Mesenchymal stem cell (in vitro differentiated cells and primary cell): ENCODE measurements around the gene MT1F.

Experiments used
- DNase-seq: peaks from one replicate; pipeline ENCODE4 v3.0.0-alpha.2; 2013
- H2AFZ ChIP-seq: one replicate; pipeline ENCODE4 v1.6.1; 2013; ENCODE audit warnings: low read depth, mild to moderate bottlenecking, control low read depth, inconsistent platforms, low read length, moderate library complexity
- H2AK5ac ChIP-seq: 2 replicates; pipeline ENCODE4 v1.6.1; 2013; ENCODE audit warnings: low read length, moderate library complexity, mild to moderate bottlenecking, inconsistent platforms; ENCODE audit not compliant: severe bottlenecking
- H2BK120ac ChIP-seq: one replicate; pipeline ENCODE4 v1.6.1; 2013; ENCODE audit warnings: low read depth, mild to moderate bottlenecking, inconsistent platforms, low read length, moderate library complexity
- H2BK12ac ChIP-seq, 2 experiments: one replicate each; pipeline ENCODE4 v1.6.1; 2013; ENCODE audit warnings: inconsistent platforms in 2 of 2, low read length in 2 of 2, mild to moderate bottlenecking in 2 of 2, moderate library complexity in 2 of 2, control low read depth in 1 of 2
- H2BK15ac ChIP-seq: one replicate; pipeline ENCODE4 v1.6.1; 2013; ENCODE audit warnings: mild to moderate bottlenecking, low read depth, inconsistent platforms; ENCODE audit not compliant: poor library complexity, severe bottlenecking
- H2BK5ac ChIP-seq: 2 replicates; pipeline ENCODE4 v1.6.1; 2013; ENCODE audit warnings: low read depth, mild to moderate bottlenecking, low read length, control low read depth, inconsistent platforms; ENCODE audit not compliant: poor library complexity, severe bottlenecking
- H3K14ac ChIP-seq, 2 experiments: one replicate each; pipeline ENCODE4 v1.6.1; 2013; ENCODE audit warnings: inconsistent platforms in 2 of 2, low read length in 2 of 2, control low read depth in 1 of 2, mild to moderate bottlenecking in 1 of 2, moderate library complexity in 1 of 2
- H3K18ac ChIP-seq, 2 experiments: one replicate each; pipeline ENCODE4 v1.6.1; 2013; ENCODE audit warnings: inconsistent platforms in 2 of 2, low read length in 2 of 2, control low read depth in 1 of 2, low read depth in 1 of 2, mild to moderate bottlenecking in 1 of 2
- H3K23ac ChIP-seq, 2 experiments: one replicate each; pipeline ENCODE4 v1.6.1; 2013; ENCODE audit warnings: inconsistent platforms in 2 of 2, low read length in 2 of 2, mild to moderate bottlenecking in 2 of 2, moderate library complexity in 2 of 2, control low read depth in 1 of 2
- H3K27ac ChIP-seq: 2 replicates; pipeline ENCODE4 v1.5.1; 2013; ENCODE audit warnings: mild to moderate bottlenecking, moderate library complexity, low read length, control low read depth, inconsistent platforms; ENCODE audit not compliant: poor library complexity, severe bottlenecking
- H3K27me3 ChIP-seq, 2 experiments: 2 replicates each; pipeline versions ENCODE4 v1.6.1 to v1.7.0; 2013; ENCODE audit warnings: low read length in 2 of 2, mild to moderate bottlenecking in 2 of 2, moderate library complexity in 2 of 2, control low read depth in 1 of 2, inconsistent platforms in 1 of 2; ENCODE audit not compliant: control insufficient read depth in 1 of 2, insufficient read depth in 1 of 2
- H3K36me3 ChIP-seq, 2 experiments: 2 replicates each; pipeline versions ENCODE4 v1.6.1 to v1.7.0; 2013; ENCODE audit warnings: low read length in 2 of 2, control low read depth in 1 of 2, inconsistent platforms in 1 of 2, low read depth in 1 of 2, mild to moderate bottlenecking in 1 of 2; ENCODE audit not compliant: insufficient read depth in 2 of 2, control insufficient read depth in 1 of 2
- H3K4ac ChIP-seq, 2 experiments: one replicate each; pipeline ENCODE4 v1.6.1; 2013; ENCODE audit warnings: inconsistent platforms in 2 of 2, low read length in 2 of 2, mild to moderate bottlenecking in 2 of 2, moderate library complexity in 2 of 2, control low read depth in 1 of 2, low read depth in 1 of 2
- H3K4me1 ChIP-seq: 2 replicates; pipeline ENCODE4 v1.6.1; 2013; ENCODE audit warnings: low read depth, low read length, control low read depth; ENCODE audit not compliant: control insufficient read depth, insufficient read depth
- H3K4me2 ChIP-seq: 2 replicates; pipeline ENCODE4 v1.6.1; 2013; ENCODE audit warnings: low read length, mild to moderate bottlenecking, inconsistent platforms; ENCODE audit not compliant: poor library complexity, severe bottlenecking
- H3K4me3 ChIP-seq, 2 experiments: 2 replicates each; pipeline versions ENCODE4 v1.5.1 to v1.7.0; 2013; ENCODE audit warnings: low read length in 2 of 2, mild to moderate bottlenecking in 2 of 2, control low read depth in 1 of 2, low read depth in 1 of 2; ENCODE audit not compliant: insufficient read depth in 1 of 2
- H3K79me1 ChIP-seq: replicated peaks from 2 replicates; pipeline ENCODE4 v1.6.1; 2013; ENCODE audit warnings: mild to moderate bottlenecking, control low read depth, low read length, inconsistent platforms; ENCODE audit not compliant: poor library complexity, severe bottlenecking
- H3K9ac ChIP-seq: 2 replicates; pipeline ENCODE4 v1.7.0; 2013; ENCODE audit warnings: mild to moderate bottlenecking, low read length, moderate library complexity
- H3K9me3 ChIP-seq: 2 replicates; pipeline ENCODE4 v1.7.0; 2013; ENCODE audit warnings: mild to moderate bottlenecking, low read length; ENCODE audit not compliant: control insufficient read depth
- H4K8ac ChIP-seq: one replicate; pipeline ENCODE4 v1.6.1; 2013; ENCODE audit warnings: inconsistent platforms, mild to moderate bottlenecking, low read length, moderate library complexity
- H4K91ac ChIP-seq: one replicate; pipeline ENCODE4 v1.6.1; 2013; ENCODE audit warnings: mild to moderate bottlenecking, low read length, inconsistent platforms
- WGBS: methylation state at CpG from one replicate; pipeline ENCODE4 v1.1.7; 2013; ENCODE audit warnings: mixed read lengths; 5-methylcytosine and 5-hydroxymethylcytosine counted together

MT1F gene

GRCh38 chr16:56684256-56684925 is 26.6 kb downstream of the MT1F start:
- H2BK5ac ChIP-seq, result no peak overlapping the region
- WGBS, result 69% methylated on average over 3 of the region's 4 CpGs
- H4K91ac ChIP-seq, result no peak overlapping the region
- H3K4me2 ChIP-seq, result no peak overlapping the region
- H3K27me3 ChIP-seq, result no peaks in the 10 kb centered on the region
- H3K27ac ChIP-seq, result no peak overlapping the region
- H3K4me3 ChIP-seq, result no peak overlapping the region
- no peak overlapping the region for H3K23ac ChIP-seq
- H3K18ac ChIP-seq, result no peak overlapping the region
- no peak overlapping the region for H2AFZ ChIP-seq
- H2BK120ac ChIP-seq, result no peak overlapping the region
- DNase-seq, result no peak
- H3K79me1 ChIP-seq, result no peaks in the 10 kb centered on the region
- no peak overlapping the region for H3K9ac ChIP-seq
- no peak overlapping the region for H2BK15ac ChIP-seq
- no peak overlapping the region for H3K4ac ChIP-seq
- no peak overlapping the region for H2BK12ac ChIP-seq
- peaks cover 13% of the 10 kb centered on the region for H3K4me1 ChIP-seq
- no peak overlapping the region for H4K8ac ChIP-seq
- peaks cover 10% of the 10 kb centered on the region for H3K9me3 ChIP-seq
- H2AK5ac ChIP-seq, result no peak overlapping the region
- H3K36me3 ChIP-seq, result no peaks in the 10 kb centered on the region
- H3K14ac ChIP-seq, result no peak overlapping the region

DNA sequence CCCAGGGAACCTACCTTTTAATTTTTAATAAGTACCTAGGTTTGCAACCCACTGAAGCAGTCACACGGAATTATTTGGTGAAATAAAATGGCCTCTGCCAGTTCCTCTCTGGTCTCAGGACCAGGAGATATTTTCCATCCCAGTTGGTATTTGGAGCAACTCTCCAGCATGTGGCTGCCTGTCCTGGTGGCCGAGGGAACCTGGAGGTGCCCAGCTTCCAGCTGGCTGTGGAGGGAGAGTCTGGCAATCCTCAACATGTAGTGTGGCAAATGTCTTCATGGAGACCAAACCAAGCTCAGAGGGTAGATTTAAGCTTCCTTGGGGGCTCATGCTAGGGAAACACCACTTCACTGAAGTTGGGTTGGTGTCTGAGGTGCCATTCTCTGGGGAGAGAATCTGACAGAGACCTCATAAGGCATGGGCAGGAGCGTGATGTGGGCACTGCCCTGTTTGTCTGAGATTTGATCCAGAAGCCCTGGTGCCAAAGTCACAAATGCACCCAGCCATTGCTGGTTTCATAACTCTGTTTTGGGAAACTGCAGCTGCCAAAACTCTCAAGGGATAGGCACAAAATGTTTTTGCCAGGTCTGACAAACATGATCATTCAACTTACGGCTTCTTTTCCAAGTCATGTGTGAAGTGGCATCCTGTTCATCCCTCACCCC is 27.3 kb downstream of the MT1F start:
- WGBS, result 95% methylated on average over 4 of the region's 4 CpGs
- Histone ChIP-seq H3K4me3 (no peak overlapping the region), H3K18ac (no peak overlapping the region), H3K36me3 (no peaks in the 10 kb centered on the region), H2AK5ac (no peak overlapping the region), H2BK5ac (no peak overlapping the region), H3K4me1 (peaks cover 13% of the 10 kb centered on the region), H3K14ac (no peak overlapping the region), H2BK15ac (no peak overlapping the region), H4K91ac (no peak overlapping the region), H3K9ac (no peak overlapping the region), H3K79me1 (no peaks in the 10 kb centered on the region), H3K4me2 (no peak overlapping the region), H4K8ac (no peak overlapping the region), H3K9me3 (peaks cover 10% of the 10 kb centered on the region), H2AFZ (no peak overlapping the region), H3K27me3 (no peaks in the 10 kb centered on the region), H3K23ac (no peak overlapping the region), H3K27ac (no peak overlapping the region), H3K4ac (no peak overlapping the region), H2BK120ac (no peak overlapping the region), H2BK12ac (no peak overlapping the region)
- DNase-seq, result no peak

GRCh38 chr16:56686758-56687157 is 29.0 kb downstream of the MT1F start:
- Histone ChIP-seq H3K9me3 (peaks cover 10% of the 10 kb centered on the region), H3K4ac (no peak overlapping the region), H4K8ac (no peak overlapping the region), H2BK5ac (no peak overlapping the region), H3K27me3 (no peaks in the 10 kb centered on the region), H2AFZ (no peak overlapping the region), H3K27ac (no peak overlapping the region), H3K14ac (no peak overlapping the region), H3K36me3 (no peaks in the 10 kb centered on the region), H4K91ac (no peak overlapping the region), H3K23ac (no peak overlapping the region), H3K4me1 (peaks cover 12% of the 10 kb centered on the region), H3K18ac (no peak overlapping the region), H3K4me3 (no peak overlapping the region), H2BK12ac (no peak overlapping the region), H2BK120ac (no peak overlapping the region), H2BK15ac (no peak overlapping the region), H2AK5ac (no peak overlapping the region), H3K79me1 (no peaks in the 10 kb centered on the region), H3K9ac (no peak overlapping the region), H3K4me2 (no peak overlapping the region)
- WGBS, result 93% methylated on average over 7 of the region's 7 CpGs
- no peak for DNase-seq

DNA sequence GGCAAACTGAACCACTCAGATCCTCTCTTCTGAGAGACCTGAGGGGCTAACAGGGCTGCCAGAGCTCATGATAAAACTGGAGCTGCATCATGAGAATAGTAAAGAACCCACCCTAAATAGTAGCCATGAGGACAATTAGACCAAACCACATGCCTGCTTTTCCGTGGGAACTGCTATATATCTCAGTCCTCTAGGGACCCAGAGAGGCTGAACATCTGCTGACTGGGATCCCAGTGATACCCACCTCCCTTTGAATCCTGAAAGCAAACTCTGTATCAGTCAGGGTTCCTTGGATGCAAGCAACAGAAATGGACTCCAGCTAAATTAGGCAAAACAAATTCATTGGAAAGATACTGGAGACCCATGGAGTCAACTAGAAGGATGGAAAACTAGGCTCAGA is 31.0 kb downstream of the MT1F start:
- H2BK15ac ChIP-seq, result no peak overlapping the region
- no peak overlapping the region for H3K4ac ChIP-seq
- no peaks in the 10 kb centered on the region for H3K36me3 ChIP-seq
- H3K9me3 ChIP-seq, result peaks cover 10% of the 10 kb centered on the region
- H2AK5ac ChIP-seq, result no peak overlapping the region
- H3K23ac ChIP-seq, result no peak overlapping the region
- H3K18ac ChIP-seq, result no peak overlapping the region
- no peaks in the 10 kb centered on the region for H3K27me3 ChIP-seq
- H3K9ac ChIP-seq, result no peak overlapping the region
- H2BK12ac ChIP-seq, result no peak overlapping the region
- WGBS, result 14% methylated on average over 1 of the region's 1 CpG
- no peak overlapping the region for H4K91ac ChIP-seq
- DNase-seq, result no peak
- no peak overlapping the region for H4K8ac ChIP-seq
- no peak overlapping the region for H3K14ac ChIP-seq
- peaks cover 3% of the 10 kb centered on the region for H3K4me1 ChIP-seq
- no peak overlapping the region for H2AFZ ChIP-seq
- no peak overlapping the region for H3K4me2 ChIP-seq
- H3K79me1 ChIP-seq, result no peaks in the 10 kb centered on the region
- no peak overlapping the region for H3K4me3 ChIP-seq
- H2BK120ac ChIP-seq, result no peak overlapping the region
- H3K27ac ChIP-seq, result no peak overlapping the region
- no peak overlapping the region for H2BK5ac ChIP-seq
